HCT116 (cell line): ENCODE results near the gene UNKL. TPM values are rescaled to one million over a fixed set of nuclear protein-coding genes. Genes with fewer than 3 reads are reported as not detected.

ENCODE experiments used
- ATAC-seq: fragments of 200-7000 bp; cut with Tn5 transposase; 2 replicates; pipeline ENCODE4 v1.9.1; 2020; ENCODE audit warnings: mild to moderate bottlenecking, moderate library complexity
- BruUV-seq: library from RNA; stranded (reverse); fragments of 400-500 nt; replicated peaks from 2 replicates; lab custom pipeline; 2021; lab: Mats Ljungman, UMichigan
- CTCF ChIA-PET: fragments of 300-600 bp; sonication (Branson Sonifier 250); formaldehyde crosslinking; loops from one replicate; lab custom pipeline; 2021; ENCODE audit warnings: antibody characterized with exemption; lab: Charles Lee
- POLR2A ChIA-PET: fragments of 300-600, 350-600 bp; sonication (Branson Sonifier 250); formaldehyde crosslinking; loops from one replicate; lab custom pipeline; 2021; ENCODE audit warnings: antibody characterized with exemption; lab: Charles Lee
- RAD21 ChIA-PET, 2 experiments: fragments of 300-600 bp; sonication (Branson Sonifier 250); formaldehyde crosslinking; loops; one replicate each; lab custom pipeline; 2023; ENCODE audit warnings: low total read pairs in 2 of 2; ENCODE audit not compliant: uncharacterized antibody in 2 of 2, unreplicated experiment in 2 of 2, low non-redundant PET in 1 of 2; lab: Charles Lee
- DNase-seq: peaks from one replicate; pipeline ENCODE4 v3.0.0-alpha.2; 2010; ENCODE audit warnings: low read depth, low spot score
- H2AFZ ChIP-seq: fragments of 200-600 bp; shearing (Covaris generic), sonication (generic); 2 replicates; pipeline ENCODE4 v1.6.1; 2017; ENCODE audit warnings: low read depth, mixed run types, mixed read lengths, antibody characterized with exemption, low read length; ENCODE audit not compliant: poor library complexity, severe bottlenecking
- H3K27ac ChIP-seq: 2 replicates; pipeline ENCODE4 v1.5.1; 2012; ENCODE audit warnings: low read depth, low read length
- H3K27me3 ChIP-seq: fragments of 200-600 bp; sonication (generic); 2 replicates; pipeline ENCODE4 v1.6.1; 2016; ENCODE audit warnings: mixed run types, low read length, mixed read lengths; ENCODE audit not compliant: insufficient read depth
- H3K36me3 ChIP-seq, 2 experiments: fragments of 200-500 bp in 1 of 2; fragments of 200-600 bp in 1 of 2; sonication (Bioruptor generic) in 1 of 2; sonication (generic) in 1 of 2; 2 replicates each; pipeline versions ENCODE4 v1.5.1 to v1.6.1; 2014 to 2016; ENCODE audit warnings: low read length in 2 of 2, inconsistent platforms in 1 of 2, mixed read lengths in 1 of 2, mixed run types in 1 of 2; ENCODE audit not compliant: insufficient read depth in 2 of 2, control insufficient read depth in 1 of 2
- H3K4me1 ChIP-seq, 2 experiments: fragments of 200-600 bp in 1 of 2; sonication (generic) in 1 of 2; 2 replicates each; pipeline versions ENCODE4 v1.5.1 to v1.6.1; 2012 to 2017; ENCODE audit warnings: low read length in 2 of 2, inconsistent platforms in 1 of 2, mild to moderate bottlenecking in 1 of 2, mixed read lengths in 1 of 2, mixed run types in 1 of 2, moderate library complexity in 1 of 2; ENCODE audit not compliant: insufficient read depth in 2 of 2, control insufficient read depth in 1 of 2
- H3K4me2 ChIP-seq: fragments of 200-600 bp; sonication (generic); 2 replicates; pipeline ENCODE4 v1.6.1; 2017; ENCODE audit warnings: mixed run types, low read length, mixed read lengths
- H3K4me3 ChIP-seq, 2 experiments: fragments of 200-600 bp in 1 of 2; sonication (generic) in 1 of 2; replicated peaks in 1 of 2; 2 replicates each; pipeline ENCODE4 v1.5.1; 2011 to 2016; ENCODE audit warnings: low read length in 2 of 2, control low read depth in 1 of 2, low read depth in 1 of 2, mild to moderate bottlenecking in 1 of 2, mixed read lengths in 1 of 2, mixed run types in 1 of 2
- H3K79me2 ChIP-seq: fragments of 200-600 bp; sonication (generic); 2 replicates; pipeline ENCODE4 v1.6.1; 2017; ENCODE audit warnings: mild to moderate bottlenecking, mixed run types, low read length, moderate library complexity, mixed read lengths; ENCODE audit not compliant: insufficient read depth
- H3K9ac ChIP-seq: fragments of 200-600 bp; sonication (generic); 2 replicates; pipeline ENCODE4 v1.6.1; 2016; ENCODE audit warnings: low read length, mixed read lengths
- H3K9me2 ChIP-seq: fragments of 200-600 bp; sonication (generic), shearing (Covaris generic); 2 replicates; pipeline ENCODE4 v1.6.1; 2017; ENCODE audit warnings: mixed run types, mild to moderate bottlenecking, moderate library complexity; ENCODE audit not compliant: insufficient read depth
- H3K9me3 ChIP-seq, 2 experiments: fragments of 200-500 bp in 1 of 2; fragments of 200-600 bp in 1 of 2; sonication (Bioruptor generic) in 1 of 2; sonication (generic) in 1 of 2; 2 replicates each; pipeline ENCODE4 v1.6.1; 2014 to 2017; ENCODE audit warnings: low read length in 2 of 2, mixed read lengths in 2 of 2, inconsistent platforms in 1 of 2, low read depth in 1 of 2, mild to moderate bottlenecking in 1 of 2, mixed run types in 1 of 2, moderate library complexity in 1 of 2; ENCODE audit not compliant: control insufficient read depth in 1 of 2, insufficient read depth in 1 of 2
- H4K20me1 ChIP-seq: fragments of 200-600 bp; sonication (generic), shearing (Covaris generic); 2 replicates; pipeline ENCODE4 v1.6.1; 2017; ENCODE audit warnings: mixed run types, mild to moderate bottlenecking, moderate library complexity; ENCODE audit not compliant: insufficient read depth
- CBX3 ChIP-seq: IDR thresholded peaks from 2 replicates; pipeline ENCODE4 v1.6.1; 2012; ENCODE audit warnings: low read depth
- CEBPB ChIP-seq: IDR thresholded peaks from 2 replicates; pipeline ENCODE4 v1.6.1; 2012; ENCODE audit warnings: low read depth
- CTCF ChIP-seq, 3 experiments: fragments of 200-600 bp in 1 of 3; sonication (generic) in 1 of 3; IDR thresholded peaks in 2 of 3; conservative IDR thresholded peaks in 1 of 3; 2 replicates each; pipeline ENCODE4 v1.5.1; 2012 to 2017; ENCODE audit warnings: low read depth in 2 of 3, low read length in 2 of 3, antibody characterized with exemption in 1 of 3, borderline replicate concordance in 1 of 3, control low read depth in 1 of 3, mild to moderate bottlenecking in 1 of 3, mixed read lengths in 1 of 3, mixed run types in 1 of 3, moderate library complexity in 1 of 3; ENCODE audit not compliant: insufficient read depth in 1 of 3
- EGR1 ChIP-seq: IDR thresholded peaks from 2 replicates; pipeline ENCODE4 v1.6.1; 2012; ENCODE audit warnings: low read depth
- EZH2 ChIP-seq: fragments of 200-600 bp; sonication (generic); IDR thresholded peaks from 2 replicates; pipeline ENCODE4 v1.6.1; 2017; ENCODE audit warnings: antibody characterized with exemption, mixed run types
- EZH2phosphoT487 ChIP-seq: fragments of 200-600 bp; IDR thresholded peaks from 2 replicates; pipeline ENCODE4 v1.6.1; 2018; ENCODE audit warnings: antibody characterized with exemption, borderline replicate concordance
- JUND ChIP-seq: IDR thresholded peaks from 2 replicates; pipeline ENCODE4 v1.6.1; 2012
- POLR2A ChIP-seq: IDR thresholded peaks from 2 replicates; pipeline ENCODE4 v1.7.0; 2011; ENCODE audit warnings: borderline replicate concordance; ENCODE audit not compliant: insufficient read depth, insufficient read length; ENCODE audit errors: extremely low read depth
- POLR2AphosphoS5 ChIP-seq: IDR thresholded peaks from 2 replicates; pipeline ENCODE4 v1.6.1; 2011; ENCODE audit warnings: mild to moderate bottlenecking, low read depth, low read length, moderate library complexity
- RAD21 ChIP-seq: IDR thresholded peaks from 2 replicates; pipeline ENCODE4 v1.6.1; 2012; ENCODE audit warnings: low read depth, mild to moderate bottlenecking
- SIN3A ChIP-seq: IDR thresholded peaks from 2 replicates; pipeline ENCODE4 v1.6.1; 2012; ENCODE audit warnings: low read depth
- SP1 ChIP-seq: IDR thresholded peaks from 2 replicates; pipeline ENCODE4 v1.6.1; 2012; ENCODE audit warnings: low read depth
- SRF ChIP-seq: IDR thresholded peaks from 2 replicates; pipeline ENCODE4 v1.6.1; 2012; ENCODE audit warnings: low read depth
- TCF7L2 ChIP-seq: IDR thresholded peaks from 2 replicates; pipeline ENCODE4 v1.7.0; 2011; ENCODE audit warnings: borderline replicate concordance, inconsistent platforms; ENCODE audit not compliant: insufficient read depth, insufficient read length; ENCODE audit errors: extremely low read depth
- YY1 ChIP-seq: IDR thresholded peaks from 2 replicates; pipeline ENCODE4 v1.6.1; 2011; ENCODE audit warnings: low read length, low read depth, moderate library complexity, mild to moderate bottlenecking; ENCODE audit not compliant: insufficient replicate concordance; ENCODE audit errors: extremely low read depth
- ZFX ChIP-seq: fragments of 450-650 bp; IDR thresholded peaks from 2 replicates; pipeline ENCODE4 v1.6.1; 2017
- intact Hi-C: fragments of 100-400 bp; cut with micrococcal nuclease; formaldehyde crosslinking; loops from 2 replicates; pipeline ENCODE4 v1.10.0; 2022
- total RNA-seq: library from RNA; stranded (reverse); gene quantifications from one replicate; pipeline ENCODE4 v1.2.1, GENCODE V29; 2021; ENCODE audit not compliant: unreplicated experiment
- TF ChIP-seq, protein P1 (sequence below): IDR thresholded peaks from 2 replicates; pipeline ENCODE4 v1.6.1; 2012
- TF ChIP-seq, protein P2 (sequence below): IDR thresholded peaks from 2 replicates; pipeline ENCODE4 v1.6.1; 2012; ENCODE audit warnings: low read depth
- TF ChIP-seq, protein P3 (sequence below): IDR thresholded peaks from 2 replicates; pipeline ENCODE4 v1.6.1; 2012

UNKL gene
- total RNA-seq, 1 experiment from 2014 or later, result 24.9 TPM

DNA sequence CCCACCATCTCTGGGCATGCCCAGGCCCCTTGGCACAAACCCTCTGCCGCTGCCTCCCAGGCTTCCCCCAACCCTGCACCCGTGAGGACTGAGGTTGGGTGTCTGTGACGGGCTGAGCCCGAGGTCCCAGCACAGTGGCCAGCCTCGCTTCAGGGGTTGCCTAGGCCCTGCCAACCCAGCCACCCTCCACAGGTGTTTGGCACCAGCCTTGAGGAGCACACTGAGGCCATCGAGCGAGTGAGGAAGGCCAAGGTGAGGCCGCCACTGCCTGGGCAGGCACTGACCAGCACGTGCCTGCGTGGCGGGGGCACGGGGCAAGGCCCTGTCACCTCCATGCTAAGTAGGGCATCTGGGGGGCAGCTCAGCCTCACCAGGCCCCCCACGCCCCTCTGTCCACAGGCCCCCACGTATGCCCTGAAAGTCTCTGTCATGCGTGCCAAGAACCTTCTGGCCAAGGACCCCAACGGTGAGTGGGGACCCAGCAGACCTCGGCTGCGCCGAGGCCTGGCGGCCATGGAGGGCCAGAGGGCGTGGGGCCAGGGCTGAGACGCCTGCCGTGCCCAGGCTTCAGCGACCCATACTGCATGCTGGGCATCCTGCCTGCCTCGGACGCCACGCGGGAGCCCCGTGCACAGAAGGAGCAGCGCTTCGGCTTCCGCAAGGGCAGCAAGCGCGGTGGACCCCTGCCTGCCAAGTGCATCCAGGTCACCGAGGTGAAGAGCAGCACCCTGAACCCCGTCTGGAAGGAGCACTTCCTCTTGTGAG, 73.6 kb downstream of the UNKL start:
- CTCF ChIA-PET, result no interaction called here

More for the DNA sequence above, 73.6 kb downstream of the UNKL start:
- intact Hi-C loops, result no loop called here
- ATAC-seq, result no peak
- BruUV-seq, result no TSS peak
- H3K9ac ChIP-seq, result no peak overlapping the region
- no peaks in the 10 kb centered on the region for H3K27me3 ChIP-seq
- ChIA-PET POLR2A (no interaction called here), RAD21 (no interaction called here)
- peaks cover 9 to 20% of the 10 kb centered on the region in 2 experiments; a peak in 3 of 4 replicates for H3K4me1 ChIP-seq
- H3K27ac ChIP-seq, result no peak overlapping the region
- no peak overlapping the region for H3K4me3 ChIP-seq
- H3K36me3 ChIP-seq, result no peaks in the 10 kb centered on the region
- no peak for DNase-seq
- TF ChIP-seq, protein P1, sequence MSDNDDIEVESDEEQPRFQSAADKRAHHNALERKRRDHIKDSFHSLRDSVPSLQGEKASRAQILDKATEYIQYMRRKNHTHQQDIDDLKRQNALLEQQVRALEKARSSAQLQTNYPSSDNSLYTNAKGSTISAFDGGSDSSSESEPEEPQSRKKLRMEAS, result no peak
- TF ChIP-seq, protein P2, sequence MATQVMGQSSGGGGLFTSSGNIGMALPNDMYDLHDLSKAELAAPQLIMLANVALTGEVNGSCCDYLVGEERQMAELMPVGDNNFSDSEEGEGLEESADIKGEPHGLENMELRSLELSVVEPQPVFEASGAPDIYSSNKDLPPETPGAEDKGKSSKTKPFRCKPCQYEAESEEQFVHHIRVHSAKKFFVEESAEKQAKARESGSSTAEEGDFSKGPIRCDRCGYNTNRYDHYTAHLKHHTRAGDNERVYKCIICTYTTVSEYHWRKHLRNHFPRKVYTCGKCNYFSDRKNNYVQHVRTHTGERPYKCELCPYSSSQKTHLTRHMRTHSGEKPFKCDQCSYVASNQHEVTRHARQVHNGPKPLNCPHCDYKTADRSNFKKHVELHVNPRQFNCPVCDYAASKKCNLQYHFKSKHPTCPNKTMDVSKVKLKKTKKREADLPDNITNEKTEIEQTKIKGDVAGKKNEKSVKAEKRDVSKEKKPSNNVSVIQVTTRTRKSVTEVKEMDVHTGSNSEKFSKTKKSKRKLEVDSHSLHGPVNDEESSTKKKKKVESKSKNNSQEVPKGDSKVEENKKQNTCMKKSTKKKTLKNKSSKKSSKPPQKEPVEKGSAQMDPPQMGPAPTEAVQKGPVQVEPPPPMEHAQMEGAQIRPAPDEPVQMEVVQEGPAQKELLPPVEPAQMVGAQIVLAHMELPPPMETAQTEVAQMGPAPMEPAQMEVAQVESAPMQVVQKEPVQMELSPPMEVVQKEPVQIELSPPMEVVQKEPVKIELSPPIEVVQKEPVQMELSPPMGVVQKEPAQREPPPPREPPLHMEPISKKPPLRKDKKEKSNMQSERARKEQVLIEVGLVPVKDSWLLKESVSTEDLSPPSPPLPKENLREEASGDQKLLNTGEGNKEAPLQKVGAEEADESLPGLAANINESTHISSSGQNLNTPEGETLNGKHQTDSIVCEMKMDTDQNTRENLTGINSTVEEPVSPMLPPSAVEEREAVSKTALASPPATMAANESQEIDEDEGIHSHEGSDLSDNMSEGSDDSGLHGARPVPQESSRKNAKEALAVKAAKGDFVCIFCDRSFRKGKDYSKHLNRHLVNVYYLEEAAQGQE, result no peak
- TF ChIP-seq SRF (no peak), CEBPB (no peak), POLR2AphosphoS5 (no peak), POLR2A (no peak), EZH2phosphoT487 (no peak), ZFX (no peak), CBX3 (no peak), SIN3A (no peak), JUND (no peak), RAD21 (no peak), SP1 (no peak), CTCF (IDR thresholded peaks at IDR 0.05 in 2 of 3, conservative IDR thresholded peaks at IDR 0.05 in 1 of 3; ENCODE audit: borderline replicate concordance in 1 of 3, insufficient read depth in 1 of 3, low read depth in 2 of 3, low read length in 2 of 3) (no peak), TCF7L2 (no peak), EGR1 (no peak), EZH2 (no peak), YY1 (no peak)
- TF ChIP-seq, protein P3, sequence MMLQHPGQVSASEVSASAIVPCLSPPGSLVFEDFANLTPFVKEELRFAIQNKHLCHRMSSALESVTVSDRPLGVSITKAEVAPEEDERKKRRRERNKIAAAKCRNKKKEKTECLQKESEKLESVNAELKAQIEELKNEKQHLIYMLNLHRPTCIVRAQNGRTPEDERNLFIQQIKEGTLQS, result no peak
- no peaks in the 10 kb centered on the region for H4K20me1 ChIP-seq
- H3K79me2 ChIP-seq, result no peaks in the 10 kb centered on the region
- H2AFZ ChIP-seq, result no peak overlapping the region
- H3K9me2 ChIP-seq, result no peaks in the 10 kb centered on the region
- H3K9me3 ChIP-seq, result no peaks in the 10 kb centered on the region
- H3K4me2 ChIP-seq, result no peak overlapping the region
